Measurements from ENCODE around the gene OSBP2.

GRCh38 chr22:30858976-30859713 lies 164.5 kb downstream of the OSBP2 start:
- TF ChIP-seq, protein P1, sequence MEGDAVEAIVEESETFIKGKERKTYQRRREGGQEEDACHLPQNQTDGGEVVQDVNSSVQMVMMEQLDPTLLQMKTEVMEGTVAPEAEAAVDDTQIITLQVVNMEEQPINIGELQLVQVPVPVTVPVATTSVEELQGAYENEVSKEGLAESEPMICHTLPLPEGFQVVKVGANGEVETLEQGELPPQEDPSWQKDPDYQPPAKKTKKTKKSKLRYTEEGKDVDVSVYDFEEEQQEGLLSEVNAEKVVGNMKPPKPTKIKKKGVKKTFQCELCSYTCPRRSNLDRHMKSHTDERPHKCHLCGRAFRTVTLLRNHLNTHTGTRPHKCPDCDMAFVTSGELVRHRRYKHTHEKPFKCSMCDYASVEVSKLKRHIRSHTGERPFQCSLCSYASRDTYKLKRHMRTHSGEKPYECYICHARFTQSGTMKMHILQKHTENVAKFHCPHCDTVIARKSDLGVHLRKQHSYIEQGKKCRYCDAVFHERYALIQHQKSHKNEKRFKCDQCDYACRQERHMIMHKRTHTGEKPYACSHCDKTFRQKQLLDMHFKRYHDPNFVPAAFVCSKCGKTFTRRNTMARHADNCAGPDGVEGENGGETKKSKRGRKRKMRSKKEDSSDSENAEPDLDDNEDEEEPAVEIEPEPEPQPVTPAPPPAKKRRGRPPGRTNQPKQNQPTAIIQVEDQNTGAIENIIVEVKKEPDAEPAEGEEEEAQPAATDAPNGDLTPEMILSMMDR (IDR thresholded peaks at IDR 0.05) = no peak
- no peak for TF ChIP-seq EZH2 (IDR thresholded peaks at IDR 0.05)
- no peak for TF ChIP-seq EZH2phosphoT487 (IDR thresholded peaks at IDR 0.05)

Data from neural progenitor cell (in vitro differentiated cells).